ENCODE data around the gene MAZ.

MAZ gene

GRCh38 chr16:29816694-29817441 is 10.5 kb downstream of the MAZ start:
- DNase-seq (ENCODE audit: low read depth), result no peak
- peak overlapping the region; percentile 84 for H3K4me3 ChIP-seq (ENCODE audit: low read length)
- peak; percentile 12 for TF ChIP-seq CTCF (conservative IDR thresholded peaks at IDR 0.05; ENCODE audit: low read depth, low read length)

GRCh38 chr16:29818082-29818481 is 11.8 kb downstream of the MAZ start:
- DNase-seq (ENCODE audit: low read depth), result no peak
- H3K4me3 ChIP-seq (ENCODE audit: low read length), result no peak overlapping the region
- TF ChIP-seq CTCF (conservative IDR thresholded peaks at IDR 0.05; ENCODE audit: low read depth, low read length), result no peak

GRCh38 chr16:29819506-29819905 is 13.2 kb downstream of the MAZ start:
- peak; percentile 26 for TF ChIP-seq CTCF (conservative IDR thresholded peaks at IDR 0.05; ENCODE audit: low read depth, low read length)
- no peak overlapping the region for H3K4me3 ChIP-seq (ENCODE audit: low read length)
- DNase-seq (ENCODE audit: low read depth), result no peak

- no peak for DNase-seq (ENCODE audit: low read depth)
- H3K4me3 ChIP-seq (ENCODE audit: low read length), result peak within 1 kb of the TSS; percentile 90
- no peak for TF ChIP-seq CTCF (conservative IDR thresholded peaks at IDR 0.05; ENCODE audit: low read depth, low read length)
These were observed 14.0 kb downstream of the MAZ start, which contains the start of gene MVP for GRCh38 chr16:29820271-29820701. Gene MVP, plus strand, starts transcription at chr16:29820462. Its CDS starts 10,088 bp downstream, at chr16:29830550.

GRCh38 chr16:29820730-29821642 is 14.7 kb downstream of the MAZ start:
- TF ChIP-seq CTCF (conservative IDR thresholded peaks at IDR 0.05; ENCODE audit: low read depth, low read length), result no peak
- DNase-seq (ENCODE audit: low read depth), result no peak

GRCh38 chr16:29821643-29822115 is 15.3 kb downstream of the MAZ start:
- no peak for TF ChIP-seq CTCF (conservative IDR thresholded peaks at IDR 0.05; ENCODE audit: low read depth, low read length)
- DNase-seq (ENCODE audit: low read depth), result peak; percentile 76
- H3K4me3 ChIP-seq (ENCODE audit: low read length), result peak overlapping the region; percentile 90

More at GRCh38 chr16:29820730-29821642, 14.7 kb downstream of the MAZ start:
- peak overlapping the region; percentile 90 for H3K4me3 ChIP-seq (ENCODE audit: low read length)

Measured in retinal pigment epithelial cell (primary cell).